H1 (cell line): Measurements from ENCODE around the gene CISH. TPM values are rescaled to one million over a fixed set of nuclear protein-coding genes. Genes with fewer than 3 reads are reported as not detected.

Experiments
- CTCF ChIA-PET: fragments of 300-600 bp; sonication (Branson Sonifier 250); formaldehyde crosslinking; loops from one replicate; lab custom pipeline; 2021; ENCODE audit not compliant: partially characterized antibody; lab: Charles Lee
- POLR2A ChIA-PET: fragments of 300-600 bp; sonication (Branson Sonifier 250); formaldehyde crosslinking; loops from one replicate; lab custom pipeline; 2021; ENCODE audit warnings: inconsistent platforms; ENCODE audit not compliant: partially characterized antibody; lab: Charles Lee
- DNase-seq, 2 experiments: peaks; one replicate each; pipeline versions ENCODE4 v3.0.0 to v3.0.0-alpha.2; 2010 to 2022; ENCODE audit warnings: low spot score in 2 of 2, low read depth in 1 of 2, mixed read lengths in 1 of 2
- FAIRE-seq: peaks from 2 replicates; lab custom pipeline; 2011; peaks lifted over from hg19 to GRCh38; lab: Jason Lieb, UNC
- H2AFZ ChIP-seq: 2 replicates; pipeline ENCODE4 v1.8.1; 2012; ENCODE audit warnings: low read length, inconsistent platforms
- H2AK5ac ChIP-seq: 2 replicates; pipeline ENCODE4 v1.6.1; 2013; ENCODE audit warnings: low read depth, low read length
- H2BK120ac ChIP-seq: replicated peaks from 2 replicates; pipeline ENCODE3; 2013; ENCODE audit warnings: low read depth, low read length, inconsistent platforms
- H2BK12ac ChIP-seq: 2 replicates; pipeline ENCODE4 v1.6.1; 2013; ENCODE audit warnings: low read depth, low read length
- H2BK15ac ChIP-seq: 2 replicates; pipeline ENCODE4 v1.6.1; 2013; ENCODE audit warnings: low read length
- H2BK20ac ChIP-seq: 2 replicates; pipeline ENCODE4 v1.6.1; 2013; ENCODE audit warnings: low read length
- H2BK5ac ChIP-seq: 2 replicates; pipeline ENCODE4 v1.6.1; 2013; ENCODE audit warnings: low read depth, low read length
- H3K14ac ChIP-seq: 2 replicates; pipeline ENCODE4 v1.6.1; 2013; ENCODE audit warnings: inconsistent platforms; ENCODE audit not compliant: insufficient read length
- H3K18ac ChIP-seq: 2 replicates; pipeline ENCODE4 v1.6.1; 2013; ENCODE audit warnings: low read length; ENCODE audit errors: extremely low read depth
- H3K23ac ChIP-seq: 2 replicates; pipeline ENCODE4 v1.6.1; 2013; ENCODE audit warnings: inconsistent platforms; ENCODE audit not compliant: insufficient read length
- H3K23me2 ChIP-seq: 2 replicates; pipeline ENCODE4 v1.6.1; 2013; ENCODE audit warnings: low read depth, low read length
- H3K27ac ChIP-seq: 2 replicates; pipeline ENCODE4 v1.6.1; 2011; ENCODE audit warnings: low read depth, low read length, inconsistent platforms
- H3K27me3 ChIP-seq, 4 experiments: replicated peaks in 1 of 4; 1 replicate in 1 of 4; 2 replicates in 3 of 4; pipeline versions ENCODE4 v1.6.1 to v1.8.1; 2011 to 2013; ENCODE audit warnings: low read length in 3 of 4, mild to moderate bottlenecking in 3 of 4, inconsistent platforms in 2 of 4, mixed read lengths in 2 of 4, moderate library complexity in 1 of 4; ENCODE audit not compliant: control insufficient read depth in 3 of 4, insufficient read depth in 3 of 4; ENCODE audit errors: extremely low read depth in 1 of 4
- H3K36me3 ChIP-seq, 4 experiments: 2 replicates each; pipeline versions ENCODE4 v1.6.1 to v1.8.1; 2011 to 2013; ENCODE audit warnings: mild to moderate bottlenecking in 4 of 4, low read length in 3 of 4, moderate library complexity in 2 of 4, control low read depth in 1 of 4, inconsistent platforms in 1 of 4; ENCODE audit not compliant: insufficient read depth in 4 of 4, control insufficient read depth in 2 of 4
- H3K4ac ChIP-seq: replicated peaks from 2 replicates; pipeline ENCODE3; 2013; ENCODE audit warnings: low read length, low read depth, mixed read lengths, inconsistent platforms; ENCODE audit not compliant: insufficient read length
- H3K4me1 ChIP-seq, 4 experiments: replicated peaks in 1 of 4; 1 replicate in 1 of 4; 2 replicates in 3 of 4; pipeline versions ENCODE4 v1.6.1 to v1.8.1; 2011 to 2013; ENCODE audit warnings: low read length in 3 of 4, inconsistent platforms in 2 of 4, mixed read lengths in 1 of 4; ENCODE audit not compliant: insufficient read depth in 4 of 4, control insufficient read depth in 3 of 4
- H3K4me2 ChIP-seq, 2 experiments: 2 replicates each; pipeline versions ENCODE4 v1.6.1 to v1.8.1; 2011 to 2013; ENCODE audit warnings: low read depth in 2 of 2, low read length in 2 of 2, control low read depth in 1 of 2, inconsistent platforms in 1 of 2, mild to moderate bottlenecking in 1 of 2; ENCODE audit not compliant: insufficient read depth in 1 of 2
- H3K4me3 ChIP-seq, 4 experiments: fragments of 200-600, 300-600 bp in 1 of 4; sonication (generic), shearing (Covaris generic), sonication (Bioruptor Twin) in 1 of 4; 2 replicates each; pipeline versions ENCODE4 v1.5.1 to v1.8.1; 2011 to 2016; ENCODE audit warnings: low read length in 4 of 4, low read depth in 3 of 4, control low read depth in 2 of 4, inconsistent platforms in 2 of 4, mild to moderate bottlenecking in 2 of 4, mixed read lengths in 1 of 4, moderate library complexity in 1 of 4; ENCODE audit not compliant: insufficient read depth in 2 of 4; ENCODE audit errors: extremely low read depth in 1 of 4
- H3K56ac ChIP-seq: replicated peaks from 2 replicates; pipeline ENCODE3; 2013; ENCODE audit warnings: low read depth, mild to moderate bottlenecking, mixed read lengths, low read length, inconsistent platforms; ENCODE audit not compliant: insufficient read length
- H3K79me1 ChIP-seq: 2 replicates; pipeline ENCODE4 v1.6.1; 2013; ENCODE audit warnings: low read depth, low read length, control low read depth
- H3K79me2 ChIP-seq, 2 experiments: 2 replicates each; pipeline versions ENCODE4 v1.6.1 to v1.8.1; 2012 to 2013; ENCODE audit warnings: low read length in 2 of 2, mild to moderate bottlenecking in 2 of 2, inconsistent platforms in 1 of 2; ENCODE audit not compliant: insufficient read depth in 2 of 2, control insufficient read depth in 1 of 2
- H3K9ac ChIP-seq, 4 experiments: replicated peaks in 1 of 4; 1 replicate in 1 of 4; 2 replicates in 3 of 4; pipeline versions ENCODE4 v1.6.1 to v1.8.1; 2011 to 2013; ENCODE audit warnings: low read depth in 3 of 4, low read length in 3 of 4, control low read depth in 2 of 4, mild to moderate bottlenecking in 2 of 4, moderate library complexity in 2 of 4, inconsistent platforms in 1 of 4; ENCODE audit errors: extremely low read depth in 1 of 4
- H3K9me3 ChIP-seq, 2 experiments: 2 replicates each; pipeline versions ENCODE4 v1.6.1 to v1.8.1; 2012 to 2013; ENCODE audit warnings: mild to moderate bottlenecking in 2 of 2, moderate library complexity in 2 of 2, control low read depth in 1 of 2, inconsistent platforms in 1 of 2, low read depth in 1 of 2, low read length in 1 of 2, mixed read lengths in 1 of 2; ENCODE audit not compliant: insufficient read depth in 2 of 2
- H4K20me1 ChIP-seq, 2 experiments: replicated peaks in 1 of 2; 2 replicates each; pipeline versions ENCODE3 to v1.8.1; 2011 to 2013; ENCODE audit warnings: inconsistent platforms in 2 of 2, low read length in 2 of 2, mild to moderate bottlenecking in 1 of 2; ENCODE audit not compliant: insufficient read depth in 2 of 2, control insufficient read depth in 1 of 2
- H4K5ac ChIP-seq: 2 replicates; pipeline ENCODE4 v1.6.1; 2013; ENCODE audit warnings: low read length, low read depth, mixed read lengths, inconsistent platforms; ENCODE audit not compliant: insufficient read length
- H4K8ac ChIP-seq: 2 replicates; pipeline ENCODE4 v1.8.0; 2013; ENCODE audit warnings: mild to moderate bottlenecking, moderate library complexity, low read length, inconsistent platforms; ENCODE audit not compliant: insufficient read depth; ENCODE audit errors: extremely low read depth
- H4K91ac ChIP-seq: replicated peaks from 2 replicates; pipeline ENCODE3; 2013; ENCODE audit warnings: low read length, mixed read lengths, inconsistent platforms; ENCODE audit not compliant: insufficient read length
- EP300 ChIP-seq, 2 experiments: IDR thresholded peaks; 1 replicate in 1 of 2; 2 replicates in 1 of 2; pipeline ENCODE4 v1.6.1; 2011 to 2012; ENCODE audit warnings: low read depth in 2 of 2, low read length in 2 of 2, mild to moderate bottlenecking in 2 of 2, borderline replicate concordance in 1 of 2, inconsistent platforms in 1 of 2, moderate library complexity in 1 of 2
- FOSL1 ChIP-seq: IDR thresholded peaks from 2 replicates; pipeline ENCODE4 v1.6.1; 2011; ENCODE audit warnings: mild to moderate bottlenecking, low read depth, low read length, moderate library complexity; ENCODE audit not compliant: insufficient read depth
- GABPA ChIP-seq: IDR thresholded peaks from 2 replicates; pipeline ENCODE4 v1.6.1; 2011; ENCODE audit warnings: mild to moderate bottlenecking, low read length, moderate library complexity, borderline replicate concordance; ENCODE audit not compliant: insufficient read depth
- KDM1A ChIP-seq: fragments of 200-600, 300-600 bp; sonication (generic); IDR thresholded peaks from 2 replicates; pipeline ENCODE4 v1.7.1; 2016; ENCODE audit warnings: mild to moderate bottlenecking, low read length, borderline replicate concordance
- PHF8 ChIP-seq: fragments of 200-600 bp; sonication (generic); conservative IDR thresholded peaks from 2 replicates; pipeline ENCODE4 v1.7.1; 2012; ENCODE audit warnings: low read depth, mild to moderate bottlenecking, inconsistent platforms, low read length, moderate library complexity
- POLR2A ChIP-seq, 2 experiments: IDR thresholded peaks; 1 replicate in 1 of 2; 2 replicates in 1 of 2; pipeline ENCODE4 v1.6.1; 2011; ENCODE audit warnings: low read depth in 2 of 2, low read length in 2 of 2, mild to moderate bottlenecking in 2 of 2; ENCODE audit errors: control extremely low read depth in 1 of 2
- RAD21 ChIP-seq, 2 experiments: IDR thresholded peaks in 1 of 2; conservative IDR thresholded peaks in 1 of 2; 2 replicates each; pipeline ENCODE4 v1.6.1; 2011; ENCODE audit warnings: low read depth in 2 of 2, low read length in 2 of 2, improper control_type of control experiment in 1 of 2, inconsistent platforms in 1 of 2, mild to moderate bottlenecking in 1 of 2, moderate library complexity in 1 of 2
- TAF1 ChIP-seq: IDR thresholded peaks from 2 replicates; pipeline ENCODE4 v1.6.1; 2011; ENCODE audit warnings: mild to moderate bottlenecking, low read depth, low read length
- WGBS, 2 experiments: shearing (Covaris generic) in 1 of 2; methylation state at CpG; one replicate each; pipeline versions ENCODE4 v1.1.6 to v1.1.7; 2013 to 2015; ENCODE audit warnings: low lambda C conversion rate in 2 of 2, mixed read lengths in 2 of 2, inconsistent platforms in 1 of 2, low coverage in 1 of 2, missing lambda C conversion rate in 1 of 2; ENCODE audit not compliant: insufficient replicate concordance in 2 of 2, insufficient coverage in 1 of 2, insufficient read length in 1 of 2; ENCODE audit errors: extremely low coverage in 1 of 2, missing lambda C conversion rate in 1 of 2; 5-methylcytosine and 5-hydroxymethylcytosine counted together
- polyA plus RNA-seq, 7 experiments: library from polyadenylated mRNA; depleted of rRNA in 3 of 7; stranded (reverse) in 5 of 7; unstranded in 2 of 7; fragments of >200 nt in 5 of 7; fragments of 200-250 nt in 2 of 7; gene quantifications; 1 replicate in 5 of 7; 2 replicates in 1 of 7; 4 replicates in 1 of 7; pipeline versions ENCODE4 v1.2.1 to v1.2.3, GENCODE V29; 2011 to 2013; ENCODE audit warnings: missing spikeins in 2 of 7, mixed read lengths in 2 of 7
- total RNA-seq: library from RNA; stranded (reverse); fragmentation: NEBNext Ultra II Directional; extraction: Animal tissue kit (Norgen Biotek cat#: 25700); gene quantifications from 2 replicates; pipeline ENCODE4 v1.2.1, GENCODE V29; 2021

The CISH gene
- total and polyA plus RNA-seq, 2 of the 8 experiments (the other 6 are each of a cell fraction or from before 2014, with no cell fraction given), result 1.9 to 2.2 TPM

DNA sequence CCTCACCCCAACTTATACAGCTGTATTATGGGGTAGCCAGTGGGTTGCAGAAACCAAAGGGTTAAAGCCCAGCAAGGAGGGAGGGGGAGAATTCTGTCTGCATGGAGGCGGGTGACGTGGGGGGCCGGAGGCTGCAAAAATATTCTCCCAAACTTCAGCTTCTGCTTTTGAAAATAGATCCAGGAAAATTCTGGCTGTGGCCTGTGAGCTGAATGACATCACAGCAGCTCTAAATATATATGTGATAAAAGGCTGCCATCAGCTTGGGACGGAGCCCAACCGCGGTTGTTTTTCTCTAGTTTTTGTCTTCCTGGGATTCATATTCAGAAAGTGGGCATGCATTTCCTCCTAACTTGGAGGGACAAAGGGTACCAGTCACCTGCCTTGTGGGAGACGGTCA, 33.0 kb upstream of the CISH start:
- Histone ChIP-seq H3K23me2 (no peaks in the 10 kb centered on the region), H2AFZ (no peak overlapping the region), H4K91ac (no peak overlapping the region), H2BK120ac (no peak overlapping the region), H3K79me1 (no peaks in the 10 kb centered on the region; the same call in 1 of the 2 replicates), H2BK20ac (no peak overlapping the region), H3K9me3 (no peaks in the 10 kb centered on the region), H4K20me1 (peaks cover 2 to 4% of the 10 kb centered on the region in 2 experiments), H3K56ac (no peak overlapping the region), H3K4ac (no peak overlapping the region), H4K8ac (no peak overlapping the region; the same call in 1 of the 2 replicates), H3K27me3 (no peaks in the 10 kb centered on the region), H3K4me2 (no peak overlapping the region), H3K27ac (no peak overlapping the region), H3K79me2 (no peaks in the 10 kb centered on the region), H4K5ac (no peak overlapping the region), H3K14ac (no peak overlapping the region), H3K23ac (no peak overlapping the region), H3K36me3 (peaks cover 0 to 22% (median 5%) of the 10 kb centered on the region in 4 experiments; a peak in 4 of 8 replicates), H2AK5ac (no peak overlapping the region), H3K9ac (no peak overlapping the region), H2BK15ac (no peak overlapping the region), H3K18ac (no peak overlapping the region), H2BK12ac (no peak overlapping the region), H2BK5ac (no peak overlapping the region), H3K4me3 (no peak overlapping the region), H3K4me1 (peaks cover 0 to 5% (median 3%) of the 10 kb centered on the region in 4 experiments; a peak in 3 of 7 replicates)
- ChIA-PET POLR2A (no interaction called here), CTCF (interaction anchor here (50.4 to 63.8 kb wide), 2 partner anchors 6 to 23 kb away, joined by 1262 read pairs; partner anchors contain the start of genes CISH, DOCK3 and MAPKAPK3)
- TF ChIP-seq GABPA (no peak), RAD21 (IDR thresholded peaks at IDR 0.05 in 1 of 2, conservative IDR thresholded peaks at IDR 0.05 in 1 of 2; ENCODE audit: low read depth in 2 of 2, low read length in 2 of 2) (no peak), EP300 (IDR thresholded peaks at IDR 0.05; ENCODE audit: borderline replicate concordance in 1 of 2, low read depth in 2 of 2, low read length in 2 of 2) (no peak), TAF1 (no peak), POLR2A (IDR thresholded peaks at IDR 0.05; ENCODE audit: control extremely low read depth in 1 of 2, low read depth in 2 of 2, low read length in 2 of 2) (no peak), FOSL1 (no peak), PHF8 (no peak), KDM1A (no peak)
- no peak for DNase-seq
- 86% methylated on average over 7 of the region's 7 CpGs; no CpG with 5 or more reads in 1 of the 2 experiments for WGBS, 2 experiments
- no peak for FAIRE-seq
